ACHN (cell line): Measurements from ENCODE around the gene ATPAF1.
A peak's percentile ranks its signal among the peaks of the same experiment; 100 is the strongest.

Experiments used
- DNase-seq: peaks from one replicate; pipeline ENCODE4 v3.0.0-alpha.2; 2015
- in situ Hi-C: cut with HindIII; loops from 2 replicates; pipeline ENCODE4 v1.10.0; 2017; ENCODE audit warnings: low sequenced_read_pairs, low pct_ligation_motif_present, low pct_unique_long_range_greater_than_20kb

ATPAF1 gene

DNA sequence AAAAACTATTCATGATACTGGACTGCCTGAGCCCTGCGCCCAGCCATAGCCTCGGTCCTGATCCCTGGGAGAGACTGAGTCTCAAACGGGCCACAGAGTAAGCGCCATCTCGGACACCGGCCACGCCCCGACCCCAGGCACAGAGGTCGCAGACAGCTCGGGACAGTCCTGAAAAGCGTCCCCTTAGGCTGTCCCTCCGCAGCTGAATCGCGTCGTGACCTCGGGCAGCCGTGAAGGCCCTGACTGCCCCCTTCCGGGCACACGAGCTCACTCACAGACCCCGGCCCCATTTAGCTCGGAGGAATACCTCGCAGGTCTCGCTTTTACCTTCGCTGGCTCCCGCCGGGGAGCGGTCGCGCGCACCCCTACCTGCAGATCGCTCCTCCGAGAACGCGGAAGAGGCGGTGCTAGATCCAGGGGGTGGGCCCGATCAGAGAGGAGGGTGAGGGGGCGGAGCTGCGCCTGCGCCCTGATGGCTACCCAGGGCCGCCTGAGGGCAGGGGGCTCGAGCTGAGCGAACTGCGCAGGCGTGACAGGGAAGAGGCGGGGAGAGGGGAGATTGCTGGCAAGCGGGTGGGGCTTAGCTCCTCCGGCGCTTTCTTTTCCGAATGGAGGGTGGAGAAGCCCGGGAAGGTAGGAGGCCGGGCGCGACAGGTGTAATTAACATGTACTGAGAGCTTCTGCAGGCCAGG, 64.2 kb downstream of the ATPAF1 start, which contains the start of gene MKNK1:
Gene MKNK1, minus strand, starts transcription at position 411 of the 692 bp plus-strand sequence. CDS start 20,941 bp downstream, outside the sequence.
- in situ Hi-C loops = no loop called here
- peak; percentile 92 for DNase-seq

GRCh38 chr1:46603481-46603857, 64.7 kb downstream of the ATPAF1 start:
- in situ Hi-C loops = no loop called here
- DNase-seq = no peak

DNA sequence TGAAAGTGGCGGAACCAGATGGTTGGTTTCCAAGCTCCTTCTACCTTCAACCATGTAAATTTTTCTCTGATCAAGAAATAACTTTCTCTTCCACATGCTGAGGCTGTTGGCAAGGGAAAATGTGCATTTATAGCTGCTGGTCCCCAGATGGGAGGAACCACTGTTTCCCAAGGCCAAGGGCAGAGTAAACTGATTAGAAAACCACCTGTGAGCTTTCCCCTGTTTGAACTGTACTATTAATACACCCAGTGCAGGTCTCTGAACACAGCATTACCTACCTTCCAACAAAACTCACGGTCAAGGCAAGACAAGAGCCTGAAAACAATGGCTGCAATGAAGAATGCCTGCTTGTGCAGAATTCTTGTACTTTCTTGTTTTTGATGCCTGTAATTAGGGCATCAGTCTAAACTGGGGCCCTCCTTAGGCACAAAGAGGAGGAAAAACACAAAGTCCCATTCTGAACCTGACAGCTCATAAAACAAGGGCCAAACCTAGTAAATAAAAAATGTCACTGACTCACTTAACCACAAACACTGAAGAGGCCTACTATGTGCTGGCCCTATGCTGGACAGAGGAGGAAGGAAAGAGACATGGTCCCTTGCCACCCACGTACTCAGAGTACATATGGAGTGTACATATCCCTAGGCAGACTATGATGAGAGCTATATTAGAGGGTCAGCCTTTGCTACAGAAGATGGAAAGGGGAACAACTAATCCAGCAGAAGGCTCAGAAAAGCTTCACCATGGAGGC, 66.7 kb downstream of the ATPAF1 start:
- no peak for DNase-seq
- in situ Hi-C loops = no loop called here

- in situ Hi-C loops = no loop called here
These were observed 68.8 kb downstream of the ATPAF1 start for GRCh38 chr1:46599059-46599970.

GRCh38 chr1:46596846-46597245, 71.3 kb downstream of the ATPAF1 start:
- in situ Hi-C loops = no loop called here
- no peak for DNase-seq

More at GRCh38 chr1:46599059-46599970, 68.8 kb downstream of the ATPAF1 start:
- no peak for DNase-seq

DNA sequence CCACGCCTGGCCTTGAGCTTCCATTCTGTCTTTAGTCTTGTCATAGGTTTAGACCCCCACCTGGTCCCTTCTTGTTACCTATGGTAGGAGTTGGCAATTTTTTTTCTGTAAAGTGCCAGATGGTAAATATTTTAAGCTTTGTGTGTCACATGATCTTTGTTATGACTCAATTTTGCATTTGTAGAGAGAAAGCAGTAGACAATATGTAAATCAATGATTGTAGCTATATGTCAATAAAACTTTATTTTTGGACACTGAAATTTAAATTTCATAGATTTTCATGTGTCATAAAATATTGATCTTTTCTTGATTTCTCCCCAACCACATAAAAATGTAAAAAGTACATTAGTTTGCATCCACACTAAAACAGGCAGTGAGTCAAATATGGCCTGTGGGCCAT, 72.1 kb downstream of the ATPAF1 start:
- in situ Hi-C loops = no loop called here
- no peak for DNase-seq

GRCh38 chr1:46595127-46595526, 73.0 kb downstream of the ATPAF1 start:
- in situ Hi-C loops = no loop called here
- DNase-seq = no peak

DNA sequence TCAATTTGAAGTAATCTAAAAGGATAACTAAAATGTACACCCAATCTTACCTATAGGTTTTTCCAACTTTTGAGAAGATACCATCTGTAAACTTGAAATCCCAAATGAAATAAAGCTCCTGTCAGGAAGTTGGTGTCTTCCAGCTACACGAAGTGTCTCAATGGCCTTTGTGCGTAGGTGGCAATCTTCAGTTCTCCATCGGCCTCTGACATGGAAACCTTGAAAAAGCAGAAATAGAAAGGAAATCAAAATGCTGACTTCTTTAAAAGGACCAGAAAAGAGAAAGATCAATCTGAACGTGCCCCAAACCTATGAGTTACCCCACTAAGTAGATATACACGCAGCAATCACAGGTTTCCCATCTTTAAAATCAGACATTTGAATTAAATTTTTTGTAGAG, 74.1 kb downstream of the ATPAF1 start:
- in situ Hi-C loops = no loop called here
- DNase-seq = no peak

DNA sequence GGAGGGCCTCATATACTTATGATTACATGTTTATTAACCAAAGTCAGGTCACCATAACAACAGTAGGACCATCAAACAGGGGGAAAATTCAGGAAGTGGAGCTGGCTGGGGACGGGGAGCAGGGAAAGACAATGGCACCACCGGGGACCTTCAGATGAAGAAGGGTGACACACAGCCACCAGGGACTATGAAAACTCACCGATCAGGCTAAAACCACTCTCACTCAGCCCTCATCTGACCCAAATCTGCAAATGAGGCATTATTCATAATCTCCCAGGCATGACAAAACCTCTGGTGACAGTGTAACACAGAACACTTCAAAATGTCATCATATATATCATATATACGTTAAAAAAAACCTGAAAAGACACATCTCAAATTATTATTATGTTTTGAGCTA, 75.3 kb downstream of the ATPAF1 start:
- in situ Hi-C loops = no loop called here
- no peak for DNase-seq

DNA sequence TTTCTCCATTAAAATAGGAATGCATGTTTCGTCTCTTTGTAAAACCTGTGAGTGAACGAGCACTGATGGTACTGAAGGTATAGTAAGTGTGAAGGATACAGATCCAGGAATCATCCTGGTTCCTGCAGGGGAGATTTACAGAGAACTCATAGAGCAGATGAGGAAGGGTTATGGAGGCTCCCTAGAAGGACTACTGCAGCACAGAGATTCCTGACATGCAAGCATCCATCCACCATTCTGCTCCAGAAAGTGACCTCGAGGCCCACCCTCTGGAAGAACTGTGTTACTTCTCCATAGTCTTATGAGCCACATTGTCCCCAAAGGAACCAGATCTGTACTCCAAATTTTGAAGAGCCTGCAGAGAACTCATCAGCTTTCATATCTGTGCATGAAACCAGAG, 78.6 kb downstream of the ATPAF1 start:
- in situ Hi-C loops = no loop called here
- no peak for DNase-seq

DNA sequence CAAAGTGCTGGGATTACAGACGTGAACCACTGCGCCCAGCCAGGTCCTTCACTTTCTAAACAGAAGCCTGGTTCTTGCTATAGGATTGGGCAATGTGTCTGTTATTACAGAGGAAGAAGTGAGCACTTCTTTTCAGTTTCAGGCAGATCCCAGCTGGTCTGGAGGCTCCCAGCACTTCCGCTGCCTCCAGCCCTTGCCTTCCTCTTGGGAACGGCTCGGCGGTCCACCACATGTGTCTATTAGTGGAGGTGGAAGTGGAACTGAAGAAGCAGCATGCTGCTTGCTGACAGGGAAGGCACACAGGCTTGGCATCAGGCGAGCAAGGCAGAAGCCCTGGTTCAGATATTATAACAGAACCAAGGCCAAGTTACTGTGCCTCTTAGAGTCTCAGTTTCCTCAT, 81.1 kb downstream of the ATPAF1 start:
- in situ Hi-C loops = no loop called here

DNA sequence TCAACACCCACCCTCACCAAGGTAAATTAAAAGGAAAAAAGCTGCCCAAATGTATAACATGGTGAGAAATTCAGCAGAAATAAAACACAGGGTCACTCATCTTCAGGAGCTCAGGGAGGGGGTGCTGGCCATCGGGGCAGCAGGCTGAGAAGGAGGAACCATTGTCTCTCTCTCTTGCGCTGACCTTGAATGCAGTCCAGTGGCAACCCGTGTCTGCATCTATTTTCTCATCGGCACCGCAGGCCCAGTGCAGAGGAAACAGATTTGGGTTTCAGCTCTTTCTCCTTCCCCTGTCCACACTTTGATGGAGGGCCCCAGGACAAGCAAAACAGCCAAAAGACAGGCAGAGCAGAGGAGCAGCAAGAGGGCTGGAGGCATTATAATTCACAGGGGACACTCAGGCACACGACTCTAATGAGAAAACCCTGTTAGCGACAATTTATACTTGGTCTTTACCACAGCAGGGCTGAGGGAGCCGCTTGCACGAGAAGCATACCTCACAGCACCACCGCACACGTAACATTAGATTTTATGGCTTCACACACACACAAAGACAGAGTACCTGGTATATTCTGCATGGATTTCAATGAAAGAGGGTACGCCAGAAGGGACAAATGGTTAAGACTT, 82.7 kb downstream of the ATPAF1 start:
- no peak for DNase-seq
- in situ Hi-C loops = no loop called here

More for the DNA sequence above, 81.1 kb downstream of the ATPAF1 start:
- no peak for DNase-seq

DNA sequence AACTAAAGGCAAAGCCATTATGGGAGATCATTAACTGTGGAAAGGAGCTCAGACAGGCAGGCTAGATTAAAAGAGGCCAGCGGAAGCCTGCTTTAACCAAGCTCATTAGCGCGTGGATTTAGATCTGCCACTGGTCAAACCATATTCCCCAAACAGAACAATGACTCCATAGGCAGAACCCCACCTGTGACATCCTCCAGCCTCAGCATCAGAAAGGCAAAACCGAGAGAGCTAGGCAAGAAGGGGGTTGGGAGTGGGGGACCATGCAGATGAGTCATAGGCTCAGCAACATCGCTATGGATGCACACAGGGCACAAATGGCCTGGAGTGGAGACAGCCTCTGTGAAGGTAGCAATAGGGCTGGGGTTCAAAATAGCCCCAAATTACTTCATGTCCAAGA, 84.7 kb downstream of the ATPAF1 start:
- in situ Hi-C loops = no loop called here
- DNase-seq = no peak

- in situ Hi-C loops = no loop called here
- no peak for DNase-seq
These were observed 85.2 kb downstream of the ATPAF1 start for GRCh38 chr1:46582972-46583371.
